OCI-LY1 (cell line): Measurements from ENCODE around the gene MYOCOS.
A peak's percentile ranks its signal among the peaks of the same experiment; 100 is the strongest.

Experiments used
- H2AFZ ChIP-seq: fragments of 200-600 bp; sonication (generic), shearing (Covaris generic); 2 replicates; pipeline ENCODE4 v1.6.0; 2014; ENCODE audit warnings: antibody characterized with exemption, mild to moderate bottlenecking, low read length
- H3F3A ChIP-seq: fragments of 200-600 bp; sonication (generic), shearing (Covaris generic); 2 replicates; pipeline ENCODE4 v1.6.0; 2014; ENCODE audit warnings: mild to moderate bottlenecking, antibody characterized with exemption, low read length, moderate library complexity; ENCODE audit not compliant: insufficient read depth
- H3K27ac ChIP-seq: fragments of 200-600 bp; sonication (generic); 2 replicates; pipeline ENCODE4 v1.5.1; 2014; ENCODE audit warnings: low read length, mixed run types, mild to moderate bottlenecking, low read depth; ENCODE audit not compliant: poor library complexity, severe bottlenecking
- H3K27me3 ChIP-seq: fragments of 200-600 bp; sonication (generic); 2 replicates; pipeline ENCODE4 v1.6.0; 2014; ENCODE audit warnings: antibody characterized with exemption, mild to moderate bottlenecking, low read length, moderate library complexity; ENCODE audit not compliant: insufficient read depth
- H3K36me3 ChIP-seq: fragments of 200-600 bp; sonication (generic); 2 replicates; pipeline ENCODE4 v1.6.1; 2014; ENCODE audit warnings: mild to moderate bottlenecking, antibody characterized with exemption, low read length, moderate library complexity, mixed read lengths; ENCODE audit not compliant: insufficient read depth
- H3K4me1 ChIP-seq: fragments of 200-600 bp; sonication (generic); 2 replicates; pipeline ENCODE4 v1.5.1; 2014; ENCODE audit warnings: mild to moderate bottlenecking, low read length, moderate library complexity; ENCODE audit not compliant: insufficient read depth, severe bottlenecking
- H3K4me2 ChIP-seq: fragments of 200-600 bp; sonication (generic), shearing (Covaris generic); 2 replicates; pipeline ENCODE4 v1.6.1; 2014; ENCODE audit warnings: low read length
- H3K4me3 ChIP-seq: fragments of 200-600 bp; sonication (generic); 2 replicates; pipeline ENCODE4 v1.5.1; 2014; ENCODE audit warnings: low read length, low read depth, mild to moderate bottlenecking, mixed read lengths; ENCODE audit not compliant: poor library complexity, severe bottlenecking
- H3K79me2 ChIP-seq: fragments of 200-600 bp; shearing (Covaris generic); 2 replicates; pipeline ENCODE4 v1.6.1; 2016; ENCODE audit warnings: mixed run types, low read length, mixed read lengths; ENCODE audit not compliant: insufficient read depth
- H3K9ac ChIP-seq: fragments of 200-600 bp; sonication (generic), shearing (Covaris generic); 2 replicates; pipeline ENCODE4 v1.6.1; 2014; ENCODE audit warnings: mild to moderate bottlenecking, low read length, mixed read lengths
- H3K9me2 ChIP-seq: fragments of 200-600 bp; sonication (generic), shearing (Covaris generic); 2 replicates; pipeline ENCODE4 v1.6.1; 2014; ENCODE audit warnings: low read depth, mild to moderate bottlenecking, low read length, mixed read lengths
- H3K9me3 ChIP-seq: fragments of 200-600 bp; shearing (Covaris generic); 2 replicates; pipeline ENCODE4 v1.6.1; 2014; ENCODE audit warnings: low read length, mixed read lengths
- H4K20me1 ChIP-seq: fragments of 200-600 bp; sonication (generic), shearing (Covaris generic); 2 replicates; pipeline ENCODE4 v1.6.0; 2016; ENCODE audit warnings: mild to moderate bottlenecking, low read length; ENCODE audit not compliant: insufficient read depth
- EZH2 ChIP-seq: fragments of 200-600 bp; sonication (generic), shearing (Covaris generic); IDR thresholded peaks from 2 replicates; pipeline ENCODE4 v1.8.0; 2017; ENCODE audit warnings: borderline replicate concordance, mixed run types, mild to moderate bottlenecking, antibody characterized with exemption, low read length, moderate library complexity, mixed read lengths
- TF ChIP-seq, protein P1 (sequence below): fragments of 200-600 bp; sonication (generic), shearing (Covaris generic); IDR thresholded peaks from 2 replicates; pipeline ENCODE4 v1.5.1; 2017; ENCODE audit warnings: mild to moderate bottlenecking, antibody characterized with exemption, low read length, moderate library complexity, mixed read lengths

The MYOCOS gene

DNA sequence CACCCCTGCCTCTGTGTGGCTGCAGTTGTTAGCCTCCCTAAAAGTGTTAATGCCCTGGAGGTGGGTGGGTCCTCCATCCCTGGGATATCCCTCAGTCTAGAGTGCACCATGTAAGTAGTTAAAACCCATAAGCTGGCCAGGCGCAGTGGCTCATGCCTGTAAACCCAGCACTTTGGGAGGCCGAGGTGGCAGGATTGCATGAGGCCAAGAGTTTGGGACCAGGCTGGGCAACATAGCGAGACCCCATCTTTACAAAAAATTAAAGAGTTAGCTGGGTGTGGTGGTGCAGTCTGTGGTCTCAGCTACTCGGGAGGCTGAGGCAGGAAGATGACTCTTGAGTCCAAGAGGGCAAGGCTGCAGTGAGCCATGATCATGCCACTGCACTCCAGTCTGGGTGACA, 20.2 kb downstream of the MYOCOS start:
- H3K9me2 ChIP-seq, result no peaks in the 10 kb centered on the region
- no peak overlapping the region for H3K4me2 ChIP-seq
- H4K20me1 ChIP-seq, result no peaks in the 10 kb centered on the region
- TF ChIP-seq, protein P1, sequence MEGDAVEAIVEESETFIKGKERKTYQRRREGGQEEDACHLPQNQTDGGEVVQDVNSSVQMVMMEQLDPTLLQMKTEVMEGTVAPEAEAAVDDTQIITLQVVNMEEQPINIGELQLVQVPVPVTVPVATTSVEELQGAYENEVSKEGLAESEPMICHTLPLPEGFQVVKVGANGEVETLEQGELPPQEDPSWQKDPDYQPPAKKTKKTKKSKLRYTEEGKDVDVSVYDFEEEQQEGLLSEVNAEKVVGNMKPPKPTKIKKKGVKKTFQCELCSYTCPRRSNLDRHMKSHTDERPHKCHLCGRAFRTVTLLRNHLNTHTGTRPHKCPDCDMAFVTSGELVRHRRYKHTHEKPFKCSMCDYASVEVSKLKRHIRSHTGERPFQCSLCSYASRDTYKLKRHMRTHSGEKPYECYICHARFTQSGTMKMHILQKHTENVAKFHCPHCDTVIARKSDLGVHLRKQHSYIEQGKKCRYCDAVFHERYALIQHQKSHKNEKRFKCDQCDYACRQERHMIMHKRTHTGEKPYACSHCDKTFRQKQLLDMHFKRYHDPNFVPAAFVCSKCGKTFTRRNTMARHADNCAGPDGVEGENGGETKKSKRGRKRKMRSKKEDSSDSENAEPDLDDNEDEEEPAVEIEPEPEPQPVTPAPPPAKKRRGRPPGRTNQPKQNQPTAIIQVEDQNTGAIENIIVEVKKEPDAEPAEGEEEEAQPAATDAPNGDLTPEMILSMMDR, result no peak
- no peak for TF ChIP-seq EZH2
- no peaks in the 10 kb centered on the region for H3K79me2 ChIP-seq
- H3K4me1 ChIP-seq, result no peaks in the 10 kb centered on the region
- H3K27ac ChIP-seq, result no peak overlapping the region
- no peaks in the 10 kb centered on the region for H3K9me3 ChIP-seq
- H3K9ac ChIP-seq, result no peak overlapping the region
- no peaks in the 10 kb centered on the region for H3K27me3 ChIP-seq
- no peak overlapping the region for H2AFZ ChIP-seq
- H3K4me3 ChIP-seq, result no peak overlapping the region
- no peaks in the 10 kb centered on the region for H3F3A ChIP-seq
- H3K36me3 ChIP-seq, result no peaks in the 10 kb centered on the region

DNA sequence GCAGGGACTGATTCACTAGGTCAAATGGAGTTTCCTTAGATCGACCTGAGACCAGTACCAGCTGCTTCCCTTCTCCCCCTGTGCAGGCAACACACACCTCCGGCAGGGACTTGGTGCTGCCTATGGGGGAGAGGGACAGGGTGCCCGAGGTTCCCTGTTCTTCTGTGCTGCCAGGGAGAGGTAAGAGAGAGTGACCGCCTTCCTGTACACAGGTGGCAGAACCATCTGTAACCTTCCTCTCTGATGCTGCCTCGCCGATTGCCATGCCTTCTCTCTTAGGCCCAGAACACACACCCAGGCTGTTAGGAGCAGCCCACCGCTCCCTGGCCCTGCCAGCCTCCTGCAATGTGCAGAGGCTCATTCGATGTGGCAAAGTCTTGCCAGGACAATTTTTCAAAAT, 21.1 kb downstream of the MYOCOS start:
- no peak overlapping the region for H3K4me3 ChIP-seq
- no peaks in the 10 kb centered on the region for H3K9me2 ChIP-seq
- H4K20me1 ChIP-seq, result no peaks in the 10 kb centered on the region
- H3K27ac ChIP-seq, result no peak overlapping the region
- H3K27me3 ChIP-seq, result no peaks in the 10 kb centered on the region
- H3K36me3 ChIP-seq, result no peaks in the 10 kb centered on the region
- no peak overlapping the region for H2AFZ ChIP-seq
- H3K4me1 ChIP-seq, result no peaks in the 10 kb centered on the region
- no peaks in the 10 kb centered on the region for H3F3A ChIP-seq
- H3K9ac ChIP-seq, result no peak overlapping the region
- H3K9me3 ChIP-seq, result no peaks in the 10 kb centered on the region
- no peaks in the 10 kb centered on the region for H3K79me2 ChIP-seq
- H3K4me2 ChIP-seq, result no peak overlapping the region
- TF ChIP-seq EZH2, result no peak
- TF ChIP-seq, protein P1, result no peak

DNA sequence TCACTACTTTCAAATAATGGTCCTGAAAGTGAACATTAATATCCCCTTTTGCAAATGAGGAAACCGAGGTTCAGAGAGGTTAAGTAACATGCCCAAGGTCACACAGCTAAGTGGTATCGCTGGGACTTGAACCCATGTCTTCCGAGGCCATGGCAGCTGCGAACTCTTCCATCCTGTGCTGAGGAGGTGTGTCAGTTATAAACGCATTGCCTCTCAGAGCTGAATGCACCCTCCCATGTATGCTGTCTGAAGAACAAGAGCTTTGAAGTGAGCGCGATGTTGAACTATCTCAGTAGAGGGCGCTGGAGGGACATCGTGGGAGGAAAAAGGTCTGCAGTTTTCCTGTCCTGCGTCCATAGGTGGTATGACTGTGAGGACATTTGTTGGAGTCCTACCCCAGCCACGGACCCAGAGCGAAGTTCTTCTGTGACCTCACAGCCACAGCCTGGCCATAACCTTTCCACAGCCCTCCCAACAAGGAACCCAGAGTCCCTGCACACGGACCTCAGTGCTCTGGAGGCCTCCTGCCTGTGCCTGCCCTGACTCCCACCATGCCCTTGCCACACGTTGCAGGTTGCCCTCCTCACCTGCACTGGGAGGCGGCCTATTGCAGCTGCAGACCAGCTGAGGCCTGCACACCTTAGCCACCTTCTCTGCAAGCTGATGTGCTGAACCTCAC, 22.9 kb downstream of the MYOCOS start:
- Histone ChIP-seq H3K27ac (no peak overlapping the region), H3K27me3 (no peaks in the 10 kb centered on the region), H3K9me3 (no peaks in the 10 kb centered on the region), H3K9ac (no peak overlapping the region), H2AFZ (no peak overlapping the region), H3K4me3 (no peak overlapping the region), H3K79me2 (no peaks in the 10 kb centered on the region), H3K4me1 (no peaks in the 10 kb centered on the region), H3K4me2 (no peak overlapping the region), H3F3A (no peaks in the 10 kb centered on the region), H3K9me2 (no peaks in the 10 kb centered on the region), H3K36me3 (no peaks in the 10 kb centered on the region), H4K20me1 (no peaks in the 10 kb centered on the region)
- TF ChIP-seq, protein P1, result peak; percentile 88
- no peak for TF ChIP-seq EZH2
